ENCODE data around the gene RANBP3.

Gene RANBP3

GRCh38 chr19:5921516-5922160 is 56.3 kb downstream of the RANBP3 start:
- no peak for DNase-seq

- no peak for DNase-seq
Measured at GRCh38 chr19:5918463-5919079, 59.4 kb downstream of the RANBP3 start.

GRCh38 chr19:5917431-5918107 is 60.4 kb downstream of the RANBP3 start:
- DNase-seq, result no peak

GRCh38 chr19:5916181-5916708 is 61.7 kb downstream of the RANBP3 start:
- DNase-seq, result no peak

GRCh38 chr19:5915782-5916165 is 62.2 kb downstream of the RANBP3 start:
- DNase-seq, result no peak

- DNase-seq, result no peak
Measured at GRCh38 chr19:5914946-5915781, 62.8 kb downstream of the RANBP3 start.

GRCh38 chr19:5914358-5914774 is 63.6 kb downstream of the RANBP3 start:
- DNase-seq, result no peak

- DNase-seq, result no peak
Measured at GRCh38 chr19:5913739-5914357, 64.1 kb downstream of the RANBP3 start, which contains the start of gene CAPS. TSS of gene CAPS (plus strand) at chr19:5914254. CDS start at chr19:5914407, 153 bp downstream.

GRCh38 chr19:5911366-5911765 is 66.6 kb downstream of the RANBP3 start:
- DNase-seq, result no peak

GRCh38 chr19:5910638-5910907 is 67.4 kb downstream of the RANBP3 start:
- no peak for DNase-seq

- DNase-seq, result peak in 1 of 2 experiments; percentile 34
Measured at GRCh38 chr19:5908773-5909442, 69.0 kb downstream of the RANBP3 start.

GRCh38 chr19:5907241-5907640 is 70.7 kb downstream of the RANBP3 start:
- no peak for DNase-seq

GRCh38 chr19:5905114-5905778 is 72.7 kb downstream of the RANBP3 start:
- DNase-seq, result no peak

GRCh38 chr19:5904352-5905113 is 73.4 kb downstream of the RANBP3 start, which contains the start of gene VMAC:
TSS of gene VMAC (plus strand) at chr19:5904872. CDS start at chr19:5904891, 19 bp downstream.
- peak; percentile 100 for DNase-seq

- DNase-seq, result peak; percentile 91 to 93
Measured at GRCh38 chr19:5903624-5904351, 74.2 kb downstream of the RANBP3 start, which contains the start of gene NDUFA11. TSS of gene NDUFA11 (minus strand) at chr19:5903790. CDS start at chr19:5903708, 82 bp downstream.

- no peak for DNase-seq
Measured at GRCh38 chr19:5903056-5903623, 74.8 kb downstream of the RANBP3 start.

GRCh38 chr19:5900976-5901375 is 77.0 kb downstream of the RANBP3 start:
- no peak for DNase-seq

GRCh38 chr19:5899728-5900526 is 78.0 kb downstream of the RANBP3 start:
- no peak for DNase-seq

Data from SHP77 (cell line).